SU-DHL-6 (cell line): ENCODE measurements around the gene SELE.

Experiments used
- H2AFZ ChIP-seq: fragments of 200-600 bp; sonication (generic); 2 replicates; pipeline ENCODE4 v1.6.1; 2014; ENCODE audit warnings: low read depth, mild to moderate bottlenecking, moderate library complexity, mixed read lengths, antibody characterized with exemption, low read length; ENCODE audit not compliant: severe bottlenecking
- H3F3A ChIP-seq: fragments of 200-600 bp; shearing (Covaris generic); 2 replicates; pipeline ENCODE4 v1.6.0; 2016; ENCODE audit warnings: antibody characterized with exemption, mild to moderate bottlenecking; ENCODE audit not compliant: insufficient read depth
- H3K27ac ChIP-seq: fragments of 200-600 bp; sonication (generic); 2 replicates; pipeline ENCODE4 v1.5.1; 2016; ENCODE audit warnings: low read depth, mild to moderate bottlenecking, low read length, moderate library complexity, mixed read lengths
- H3K27me3 ChIP-seq: fragments of 200-600 bp; sonication (generic), shearing (Covaris generic); 2 replicates; pipeline ENCODE4 v1.6.0; 2014; ENCODE audit warnings: mild to moderate bottlenecking, low read length
- H3K36me3 ChIP-seq: fragments of 200-600 bp; sonication (generic); 2 replicates; pipeline ENCODE4 v1.6.1; 2014; ENCODE audit warnings: mild to moderate bottlenecking, low read length, mixed read lengths
- H3K4me2 ChIP-seq: fragments of 300-600, 200-600 bp; shearing (Covaris generic), sonication (generic); 2 replicates; pipeline ENCODE4 v1.6.0; 2014; ENCODE audit warnings: low read length, low read depth, mild to moderate bottlenecking; ENCODE audit not compliant: poor library complexity, severe bottlenecking
- H3K4me3 ChIP-seq: fragments of 200-600 bp; sonication (generic); 2 replicates; pipeline ENCODE4 v1.5.1; 2014; ENCODE audit warnings: antibody characterized with exemption, low read length, mild to moderate bottlenecking, mixed read lengths; ENCODE audit not compliant: insufficient read depth, poor library complexity, severe bottlenecking
- H3K79me2 ChIP-seq: fragments of 200-600 bp; sonication (generic); 2 replicates; pipeline ENCODE4 v1.6.1; 2014; ENCODE audit warnings: mild to moderate bottlenecking, low read length, moderate library complexity; ENCODE audit not compliant: insufficient read depth
- H3K9ac ChIP-seq: fragments of 200-600 bp; sonication (generic); 2 replicates; pipeline ENCODE4 v1.7.0; 2014; ENCODE audit warnings: mild to moderate bottlenecking, low read length
- H3K9me2 ChIP-seq: fragments of 200-600 bp; sonication (generic); replicated peaks from 2 replicates; pipeline ENCODE4 v1.6.1; 2014; ENCODE audit warnings: low read length; ENCODE audit not compliant: insufficient read depth
- H3K9me3 ChIP-seq: fragments of 200-600 bp; sonication (generic); 2 replicates; pipeline ENCODE4 v1.6.1; 2014; ENCODE audit warnings: low read length, mixed read lengths; ENCODE audit not compliant: insufficient read depth
- H4K20me1 ChIP-seq: fragments of 200-600 bp; sonication (generic); 2 replicates; pipeline ENCODE4 v1.6.1; 2014; ENCODE audit warnings: low read depth, mild to moderate bottlenecking, antibody characterized with exemption, low read length, moderate library complexity, mixed read lengths
- EZH2phosphoT487 ChIP-seq: fragments of 200-600 bp; sonication (generic), shearing (Covaris generic); conservative IDR thresholded peaks from 2 replicates; pipeline ENCODE4 v1.6.1; 2018; ENCODE audit warnings: mild to moderate bottlenecking, antibody characterized with exemption, low read length, moderate library complexity, mixed read lengths
- TF ChIP-seq, protein P1 (sequence below): fragments of 200-600 bp; sonication (generic); IDR thresholded peaks from one replicate; pipeline ENCODE4 v1.5.1; 2017; ENCODE audit warnings: antibody characterized with exemption, mild to moderate bottlenecking, low read length, moderate library complexity; ENCODE audit not compliant: insufficient read depth, poor library complexity, severe bottlenecking

SELE gene

GRCh38 chr1:169725930-169726329, 7.9 kb downstream of the SELE start:
- H3K9me3 ChIP-seq, result no peaks in the 10 kb centered on the region
- TF ChIP-seq EZH2phosphoT487, result no peak
- TF ChIP-seq, protein P1, sequence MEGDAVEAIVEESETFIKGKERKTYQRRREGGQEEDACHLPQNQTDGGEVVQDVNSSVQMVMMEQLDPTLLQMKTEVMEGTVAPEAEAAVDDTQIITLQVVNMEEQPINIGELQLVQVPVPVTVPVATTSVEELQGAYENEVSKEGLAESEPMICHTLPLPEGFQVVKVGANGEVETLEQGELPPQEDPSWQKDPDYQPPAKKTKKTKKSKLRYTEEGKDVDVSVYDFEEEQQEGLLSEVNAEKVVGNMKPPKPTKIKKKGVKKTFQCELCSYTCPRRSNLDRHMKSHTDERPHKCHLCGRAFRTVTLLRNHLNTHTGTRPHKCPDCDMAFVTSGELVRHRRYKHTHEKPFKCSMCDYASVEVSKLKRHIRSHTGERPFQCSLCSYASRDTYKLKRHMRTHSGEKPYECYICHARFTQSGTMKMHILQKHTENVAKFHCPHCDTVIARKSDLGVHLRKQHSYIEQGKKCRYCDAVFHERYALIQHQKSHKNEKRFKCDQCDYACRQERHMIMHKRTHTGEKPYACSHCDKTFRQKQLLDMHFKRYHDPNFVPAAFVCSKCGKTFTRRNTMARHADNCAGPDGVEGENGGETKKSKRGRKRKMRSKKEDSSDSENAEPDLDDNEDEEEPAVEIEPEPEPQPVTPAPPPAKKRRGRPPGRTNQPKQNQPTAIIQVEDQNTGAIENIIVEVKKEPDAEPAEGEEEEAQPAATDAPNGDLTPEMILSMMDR, result no peak
- H3K4me2 ChIP-seq, result no peak overlapping the region
- H3F3A ChIP-seq, result no peaks in the 10 kb centered on the region
- no peaks in the 10 kb centered on the region for H4K20me1 ChIP-seq
- no peaks in the 10 kb centered on the region for H3K27me3 ChIP-seq
- H3K4me3 ChIP-seq, result no peak overlapping the region
- no peak overlapping the region for H2AFZ ChIP-seq
- no peak overlapping the region for H3K9ac ChIP-seq
- H3K9me2 ChIP-seq, result no peaks in the 10 kb centered on the region
- H3K79me2 ChIP-seq, result no peaks in the 10 kb centered on the region
- no peaks in the 10 kb centered on the region for H3K36me3 ChIP-seq
- H3K27ac ChIP-seq, result no peak overlapping the region

GRCh38 chr1:169724168-169724567, 9.7 kb downstream of the SELE start:
- no peak overlapping the region for H3K9ac ChIP-seq
- no peaks in the 10 kb centered on the region for H3K36me3 ChIP-seq
- H3K27me3 ChIP-seq, result no peaks in the 10 kb centered on the region
- H3K27ac ChIP-seq, result no peak overlapping the region
- no peak overlapping the region for H2AFZ ChIP-seq
- no peak overlapping the region for H3K4me2 ChIP-seq
- no peaks in the 10 kb centered on the region for H3K79me2 ChIP-seq
- H3K9me3 ChIP-seq, result no peaks in the 10 kb centered on the region
- H3K9me2 ChIP-seq, result no peaks in the 10 kb centered on the region
- no peak overlapping the region for H3K4me3 ChIP-seq
- TF ChIP-seq, protein P1, result no peak
- TF ChIP-seq EZH2phosphoT487, result no peak
- H3F3A ChIP-seq, result no peaks in the 10 kb centered on the region
- no peaks in the 10 kb centered on the region for H4K20me1 ChIP-seq

DNA sequence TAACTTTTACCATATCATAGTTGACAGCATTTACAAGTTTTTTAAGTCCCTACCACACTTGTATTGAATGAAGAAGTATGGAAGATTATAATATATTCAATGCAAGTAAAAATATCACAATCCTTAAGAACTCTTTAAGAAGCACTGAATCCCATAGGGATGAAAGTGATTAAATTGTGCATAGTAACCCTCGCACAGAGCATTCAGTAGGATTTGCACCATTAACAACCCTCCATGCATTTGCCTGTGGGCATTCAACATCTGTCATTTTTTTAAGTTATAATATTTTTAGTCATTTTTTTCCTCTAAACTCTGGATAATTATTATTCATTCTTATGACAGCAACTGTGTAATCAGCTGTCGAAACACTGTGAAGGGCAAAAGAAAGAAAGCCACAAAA, 10.1 kb downstream of the SELE start:
- Histone ChIP-seq H3K9me2 (no peaks in the 10 kb centered on the region), H3F3A (no peaks in the 10 kb centered on the region), H3K79me2 (no peaks in the 10 kb centered on the region), H3K27ac (no peak overlapping the region), H3K9me3 (no peaks in the 10 kb centered on the region), H3K27me3 (no peaks in the 10 kb centered on the region), H3K4me2 (no peak overlapping the region), H2AFZ (no peak overlapping the region), H3K4me3 (no peak overlapping the region), H3K9ac (no peak overlapping the region), H3K36me3 (no peaks in the 10 kb centered on the region), H4K20me1 (no peaks in the 10 kb centered on the region)
- TF ChIP-seq, protein P1, result no peak
- no peak for TF ChIP-seq EZH2phosphoT487
